Hepatocyte (in vitro differentiated cells): ENCODE measurements around the gene MAGI1. TPM values are rescaled to one million over a fixed set of nuclear protein-coding genes. Genes with fewer than 3 reads are reported as not detected.

Experiments used
- DNase-seq: peaks from one replicate; pipeline ENCODE4 v3.0.0-alpha.2; 2016; ENCODE audit warnings: low spot score
- H2AFZ ChIP-seq: fragments of 200-600 bp; sonication (generic); 2 replicates; pipeline ENCODE4 v1.6.0; 2016; ENCODE audit warnings: antibody characterized with exemption, mild to moderate bottlenecking
- H3K27ac ChIP-seq: fragments of 200-600 bp; sonication (generic); 2 replicates; pipeline ENCODE4 v1.5.1; 2016; ENCODE audit warnings: mild to moderate bottlenecking
- H3K27me3 ChIP-seq: fragments of 200-600 bp; sonication (generic); 2 replicates; pipeline ENCODE4 v1.6.1; 2016
- H3K36me3 ChIP-seq: fragments of 200-600 bp; sonication (generic); replicated peaks from 2 replicates; pipeline ENCODE4 v1.5.1; 2016; ENCODE audit warnings: low read depth; ENCODE audit not compliant: insufficient read depth
- H3K4me1 ChIP-seq: fragments of 200-600 bp; sonication (generic); 2 replicates; pipeline ENCODE4 v1.5.1; 2016; ENCODE audit warnings: mild to moderate bottlenecking, moderate library complexity; ENCODE audit not compliant: insufficient read depth
- H3K4me2 ChIP-seq: fragments of 200-600 bp; sonication (generic); 2 replicates; pipeline ENCODE4 v1.6.0; 2016
- H3K4me3 ChIP-seq: fragments of 200-600 bp; sonication (generic); 2 replicates; pipeline ENCODE4 v1.5.1; 2016; ENCODE audit warnings: mild to moderate bottlenecking
- H3K79me2 ChIP-seq: fragments of 200-600 bp; sonication (generic); 2 replicates; pipeline ENCODE4 v1.6.0; 2017; ENCODE audit warnings: mild to moderate bottlenecking
- H3K9me2 ChIP-seq: fragments of 200-600 bp; sonication (generic); replicated peaks from 2 replicates; pipeline ENCODE4 v1.6.0; 2017; ENCODE audit warnings: mild to moderate bottlenecking; ENCODE audit not compliant: insufficient read depth
- H3K9me3 ChIP-seq: fragments of 200-600 bp; sonication (generic); 2 replicates; pipeline ENCODE4 v1.5.1; 2016; ENCODE audit warnings: low read depth, mild to moderate bottlenecking
- H4K20me1 ChIP-seq: fragments of 200-600 bp; sonication (generic); 2 replicates; pipeline ENCODE4 v1.6.0; 2016; ENCODE audit warnings: mild to moderate bottlenecking; ENCODE audit not compliant: insufficient read depth, poor library complexity, severe bottlenecking
- EZH2 ChIP-seq: fragments of 200-600 bp; sonication (generic); IDR thresholded peaks from 2 replicates; pipeline ENCODE4 v1.6.1; 2016; ENCODE audit warnings: antibody characterized with exemption, mild to moderate bottlenecking, borderline replicate concordance
- EZH2phosphoT487 ChIP-seq: fragments of 200-600 bp; sonication (generic); IDR thresholded peaks from one replicate; pipeline ENCODE4 v1.6.1; 2018; ENCODE audit warnings: antibody characterized with exemption, mild to moderate bottlenecking, low read depth, moderate library complexity; ENCODE audit not compliant: unreplicated experiment, severe bottlenecking
- WGBS: methylation state at CpG from one replicate; pipeline ENCODE4 v1.1.6; 2016; ENCODE audit warnings: low lambda C conversion rate; ENCODE audit errors: missing lambda C conversion rate; 5-methylcytosine and 5-hydroxymethylcytosine counted together
- polyA plus RNA-seq: library from polyadenylated mRNA; unstranded; fragments of >200 nt; fragmentation: Nextera tagmentation; extraction: Ambion mirVana; gene quantifications from 2 replicates; pipeline ENCODE4 v1.2.1, GENCODE V29; 2016
- total RNA-seq: library from RNA; depleted of rRNA; stranded (reverse); fragments of >200 nt; gene quantifications from 2 replicates; pipeline ENCODE4 v1.2.3, GENCODE V29; 2014
- TF ChIP-seq, protein P1 (sequence below): fragments of 200-600 bp; sonication (generic); IDR thresholded peaks from 2 replicates; pipeline ENCODE4 v1.5.1; 2016; ENCODE audit warnings: antibody characterized with exemption, mild to moderate bottlenecking; ENCODE audit not compliant: poor library complexity

The MAGI1 gene
- total and polyA plus RNA-seq, 2 experiments from 2014 or later, result 26.2 to 43.5 TPM

DNA sequence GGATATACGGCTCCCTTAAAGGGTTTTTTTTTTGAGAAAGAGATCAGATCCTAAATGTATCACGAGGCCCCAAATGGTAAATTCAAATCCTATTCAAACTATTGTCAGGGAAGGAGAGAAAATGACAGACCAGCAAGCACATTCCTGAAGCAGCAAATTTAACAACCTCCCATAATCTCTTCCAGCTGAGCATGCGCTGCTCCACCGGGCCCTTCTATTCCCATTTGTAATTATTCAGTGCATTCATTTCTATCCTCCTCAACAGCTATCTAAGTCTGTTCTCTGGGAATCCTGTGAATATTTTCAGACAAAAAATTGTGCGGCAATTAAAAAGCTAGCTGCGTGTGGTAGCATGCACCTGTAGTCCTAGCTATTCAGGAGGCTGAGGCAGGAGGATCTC, 43.2 kb downstream of the MAGI1 start:
- no peaks in the 10 kb centered on the region for H3K36me3 ChIP-seq
- H3K4me1 ChIP-seq, result peaks cover 11% of the 10 kb centered on the region
- H3K27ac ChIP-seq, result no peak overlapping the region
- H3K9me2 ChIP-seq, result no peaks in the 10 kb centered on the region
- peaks cover 4% of the 10 kb centered on the region for H4K20me1 ChIP-seq
- TF ChIP-seq, protein P1, sequence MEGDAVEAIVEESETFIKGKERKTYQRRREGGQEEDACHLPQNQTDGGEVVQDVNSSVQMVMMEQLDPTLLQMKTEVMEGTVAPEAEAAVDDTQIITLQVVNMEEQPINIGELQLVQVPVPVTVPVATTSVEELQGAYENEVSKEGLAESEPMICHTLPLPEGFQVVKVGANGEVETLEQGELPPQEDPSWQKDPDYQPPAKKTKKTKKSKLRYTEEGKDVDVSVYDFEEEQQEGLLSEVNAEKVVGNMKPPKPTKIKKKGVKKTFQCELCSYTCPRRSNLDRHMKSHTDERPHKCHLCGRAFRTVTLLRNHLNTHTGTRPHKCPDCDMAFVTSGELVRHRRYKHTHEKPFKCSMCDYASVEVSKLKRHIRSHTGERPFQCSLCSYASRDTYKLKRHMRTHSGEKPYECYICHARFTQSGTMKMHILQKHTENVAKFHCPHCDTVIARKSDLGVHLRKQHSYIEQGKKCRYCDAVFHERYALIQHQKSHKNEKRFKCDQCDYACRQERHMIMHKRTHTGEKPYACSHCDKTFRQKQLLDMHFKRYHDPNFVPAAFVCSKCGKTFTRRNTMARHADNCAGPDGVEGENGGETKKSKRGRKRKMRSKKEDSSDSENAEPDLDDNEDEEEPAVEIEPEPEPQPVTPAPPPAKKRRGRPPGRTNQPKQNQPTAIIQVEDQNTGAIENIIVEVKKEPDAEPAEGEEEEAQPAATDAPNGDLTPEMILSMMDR, result no peak
- TF ChIP-seq EZH2phosphoT487 (no peak), EZH2 (no peak)
- 79% methylated on average over 6 of the region's 6 CpGs for WGBS
- H2AFZ ChIP-seq, result no peak overlapping the region
- peaks cover 88% of the 10 kb centered on the region for H3K79me2 ChIP-seq
- no peak overlapping the region for H3K4me3 ChIP-seq
- no peaks in the 10 kb centered on the region for H3K27me3 ChIP-seq
- no peak for DNase-seq
- no peak overlapping the region for H3K4me2 ChIP-seq
- no peaks in the 10 kb centered on the region for H3K9me3 ChIP-seq

DNA sequence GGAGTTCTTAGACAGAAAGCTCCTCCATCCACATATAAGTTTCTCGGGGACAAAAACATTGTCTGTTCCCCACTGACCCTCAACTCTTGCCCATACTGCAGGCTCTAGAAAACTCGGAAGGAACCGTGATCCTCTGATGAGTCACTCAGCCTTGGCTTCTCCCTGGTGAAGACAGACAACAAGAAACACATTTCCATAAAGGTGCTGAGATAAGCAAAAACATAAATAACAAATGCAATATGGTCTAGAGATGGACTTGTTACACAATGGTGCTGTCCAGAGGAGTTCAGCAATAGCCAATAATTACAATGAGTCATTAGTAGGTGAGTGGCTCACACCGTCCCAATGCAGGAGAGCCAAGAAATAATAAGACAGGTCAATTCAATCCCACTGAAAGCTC, 43.7 kb downstream of the MAGI1 start:
- H3K79me2 ChIP-seq, result peaks cover 88% of the 10 kb centered on the region
- H3K9me2 ChIP-seq, result no peaks in the 10 kb centered on the region
- no peaks in the 10 kb centered on the region for H3K27me3 ChIP-seq
- DNase-seq, result peak; percentile 40
- H3K4me2 ChIP-seq, result no peak overlapping the region
- no peaks in the 10 kb centered on the region for H3K36me3 ChIP-seq
- no peak overlapping the region for H3K27ac ChIP-seq
- 78% methylated on average over 4 of the region's 4 CpGs for WGBS
- H4K20me1 ChIP-seq, result peaks cover 4% of the 10 kb centered on the region
- H2AFZ ChIP-seq, result no peak overlapping the region
- peaks cover 11% of the 10 kb centered on the region for H3K4me1 ChIP-seq
- no peak overlapping the region for H3K4me3 ChIP-seq
- no peak for TF ChIP-seq EZH2phosphoT487
- TF ChIP-seq, protein P1, result no peak
- TF ChIP-seq EZH2, result no peak
- no peaks in the 10 kb centered on the region for H3K9me3 ChIP-seq

DNA sequence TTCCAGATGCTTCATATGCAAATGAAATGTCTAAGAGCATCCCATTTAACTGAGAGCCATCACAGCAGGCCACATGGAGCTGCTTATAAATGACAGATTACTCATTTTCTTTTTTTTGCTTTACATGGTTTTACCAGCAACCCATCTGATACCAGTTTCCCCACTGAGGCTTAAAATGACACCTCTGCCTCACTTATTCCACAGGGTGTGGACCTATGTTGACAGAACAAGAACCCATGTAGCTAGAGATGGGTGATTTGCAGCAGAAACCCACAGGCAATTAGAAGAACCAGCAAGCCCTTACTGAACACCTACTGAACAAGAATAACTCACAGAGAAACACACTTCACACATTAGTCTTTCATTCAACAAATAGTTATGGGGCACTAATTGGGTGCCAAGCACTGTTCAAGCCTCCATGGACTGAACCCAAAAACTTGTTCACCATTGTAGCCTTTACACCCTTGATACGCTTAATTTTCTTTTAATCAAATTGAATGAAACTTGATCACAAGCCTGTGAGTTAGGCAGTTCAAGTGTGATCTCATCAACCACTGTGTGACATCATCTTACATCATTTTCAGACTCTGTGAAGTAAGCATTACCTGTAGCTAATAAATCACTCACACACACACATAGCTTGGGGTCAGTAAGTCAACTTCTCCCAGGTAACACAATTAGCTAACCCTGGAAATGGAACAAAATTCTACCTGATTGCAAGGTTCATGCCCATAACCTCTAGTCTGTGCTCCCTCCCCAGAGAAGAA, 45.4 kb downstream of the MAGI1 start:
- WGBS, result 100% methylated on average over 1 of the region's 1 CpG
- Histone ChIP-seq H3K27ac (no peak overlapping the region), H3K4me1 (peaks cover 5% of the 10 kb centered on the region), H3K9me3 (no peaks in the 10 kb centered on the region), H2AFZ (no peak overlapping the region), H3K79me2 (peaks cover 91% of the 10 kb centered on the region), H3K36me3 (no peaks in the 10 kb centered on the region), H4K20me1 (peaks cover 4% of the 10 kb centered on the region), H3K4me2 (no peak overlapping the region), H3K4me3 (no peak overlapping the region), H3K27me3 (no peaks in the 10 kb centered on the region), H3K9me2 (no peaks in the 10 kb centered on the region)
- DNase-seq, result no peak
- TF ChIP-seq, protein P1, result no peak
- no peak for TF ChIP-seq EZH2phosphoT487
- TF ChIP-seq EZH2, result no peak

DNA sequence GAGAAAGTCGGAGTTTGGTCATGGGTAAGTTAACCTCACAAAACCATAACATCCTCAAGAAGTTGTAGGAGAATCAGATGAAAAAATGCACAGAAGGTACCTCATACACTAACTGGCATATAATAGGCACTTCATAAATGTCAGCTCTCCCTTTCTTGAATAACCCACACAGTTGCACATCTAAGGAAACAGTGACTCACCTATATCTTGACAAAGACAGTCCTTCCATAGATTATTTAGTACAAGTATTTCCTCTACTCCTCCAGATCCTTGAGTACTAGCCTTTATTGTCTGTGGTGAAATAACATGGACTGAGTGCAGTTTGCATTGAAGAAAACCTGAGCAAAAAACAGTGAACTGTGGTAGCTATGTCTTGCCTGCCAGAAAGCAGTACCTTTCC, 46.6 kb downstream of the MAGI1 start:
- H3K79me2 ChIP-seq, result peaks cover 90% of the 10 kb centered on the region
- no peaks in the 10 kb centered on the region for H3K27me3 ChIP-seq
- no peaks in the 10 kb centered on the region for H3K36me3 ChIP-seq
- DNase-seq, result no peak
- H3K27ac ChIP-seq, result no peak overlapping the region
- whole genome bisulfite sequencing, result 97% methylated on average over 1 of the region's 1 CpG
- H4K20me1 ChIP-seq, result peaks cover 4% of the 10 kb centered on the region
- no peaks in the 10 kb centered on the region for H3K9me3 ChIP-seq
- TF ChIP-seq EZH2phosphoT487, result no peak
- H3K4me3 ChIP-seq, result no peak overlapping the region
- H3K9me2 ChIP-seq, result no peaks in the 10 kb centered on the region
- H2AFZ ChIP-seq, result no peak overlapping the region
- peaks cover 5% of the 10 kb centered on the region for H3K4me1 ChIP-seq
- no peak overlapping the region for H3K4me2 ChIP-seq
